ENCODE results near the gene INPP4B.
A peak's percentile ranks its signal among the peaks of the same experiment; 100 is the strongest.

Gene INPP4B

DNA sequence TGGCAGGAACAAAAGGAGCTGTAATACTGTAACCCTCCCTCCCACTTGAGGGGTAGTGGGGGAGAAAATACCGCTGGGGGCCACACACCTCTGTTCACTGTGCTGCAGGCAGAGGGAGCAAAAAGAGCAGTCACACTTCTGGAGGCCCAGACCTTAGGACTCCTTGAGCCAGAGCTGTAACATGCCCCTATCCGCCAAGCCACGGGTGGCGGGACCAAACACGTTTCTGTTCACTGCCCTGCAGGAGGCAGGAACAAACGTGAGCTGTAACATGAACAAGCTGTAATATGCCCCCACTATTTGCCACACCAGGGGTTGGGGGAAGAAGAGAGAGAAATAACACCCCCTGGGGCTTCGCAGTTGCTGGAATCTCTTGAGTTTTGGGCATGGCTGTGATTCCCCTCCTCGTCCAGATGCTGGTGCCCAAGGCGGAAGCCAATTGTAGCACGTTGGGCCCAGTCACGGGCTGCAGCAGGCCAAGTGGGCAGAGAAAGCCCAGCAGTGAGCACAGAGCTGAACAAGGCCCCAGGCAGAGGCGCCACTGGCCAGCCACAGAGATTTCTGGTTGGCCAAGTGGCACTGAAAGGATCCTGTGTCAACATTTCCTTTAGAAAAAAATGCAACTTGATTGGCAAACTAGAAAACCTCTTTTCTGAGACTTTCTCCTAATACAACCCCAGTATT lies 509.7 kb downstream of the INPP4B start:
- Mint-ChIP-seq H3K27ac (peak overlapping the region; percentile 67), H3K36me3 (no peaks in the 10 kb centered on the region), H3K4me3 (no peak overlapping the region), H3K4me1 (peaks cover 13% of the 10 kb centered on the region), H3K9me3 (no peaks in the 10 kb centered on the region)
- no peak for DNase-seq (ENCODE audit: low spot score in 2 of 2)
- no peak for ATAC-seq

GRCh38 chr4:142334931-142335330 lies 511.2 kb downstream of the INPP4B start:
- H3K27ac Mint-ChIP-seq: no peak overlapping the region

DNA sequence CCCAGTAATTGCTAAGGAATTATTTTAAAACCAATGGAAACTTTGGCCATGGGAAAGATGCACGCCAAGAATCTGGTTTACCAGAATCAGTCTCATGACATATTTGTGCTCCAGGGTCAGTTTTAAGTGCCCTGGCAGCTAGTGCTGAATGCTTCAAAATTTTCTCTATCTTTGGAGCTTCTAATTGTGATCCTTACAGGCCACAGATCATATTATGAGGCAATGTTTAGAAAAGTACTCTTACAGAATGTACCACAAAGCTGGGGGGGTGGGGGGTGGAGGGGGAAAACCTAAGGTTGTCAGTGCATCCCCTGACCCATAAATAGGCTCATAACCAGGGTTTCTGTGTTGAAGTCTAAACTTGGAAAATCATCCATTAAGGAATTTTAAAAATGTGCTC lies 514.5 kb downstream of the INPP4B start:
- Mint-ChIP-seq H3K4me3 (no peak overlapping the region), H3K36me3 (no peaks in the 10 kb centered on the region), H3K4me1 (peaks cover 12% of the 10 kb centered on the region), H3K9me3 (no peaks in the 10 kb centered on the region), H3K27ac (no peak overlapping the region)
- no peak for DNase-seq (ENCODE audit: low spot score in 2 of 2)
- ATAC-seq: no peak

More at GRCh38 chr4:142334931-142335330, 511.2 kb downstream of the INPP4B start:
- Mint-ChIP-seq H3K4me1 (peaks cover 13% of the 10 kb centered on the region), H3K9me3 (no peaks in the 10 kb centered on the region), H3K36me3 (no peaks in the 10 kb centered on the region), H3K4me3 (no peak overlapping the region)
- DNase-seq (ENCODE audit: low spot score in 2 of 2): no peak
- ATAC-seq: no peak

- Mint-ChIP-seq H3K9me3 (no peaks in the 10 kb centered on the region), H3K4me1 (peaks cover 12% of the 10 kb centered on the region), H3K36me3 (no peaks in the 10 kb centered on the region), H3K4me3 (no peak overlapping the region), H3K27ac (no peak overlapping the region)
- DNase-seq (ENCODE audit: low spot score in 2 of 2) (no peak), ATAC-seq (no peak)
These were observed 515.0 kb downstream of the INPP4B start for GRCh38 chr4:142331132-142331531.

DNA sequence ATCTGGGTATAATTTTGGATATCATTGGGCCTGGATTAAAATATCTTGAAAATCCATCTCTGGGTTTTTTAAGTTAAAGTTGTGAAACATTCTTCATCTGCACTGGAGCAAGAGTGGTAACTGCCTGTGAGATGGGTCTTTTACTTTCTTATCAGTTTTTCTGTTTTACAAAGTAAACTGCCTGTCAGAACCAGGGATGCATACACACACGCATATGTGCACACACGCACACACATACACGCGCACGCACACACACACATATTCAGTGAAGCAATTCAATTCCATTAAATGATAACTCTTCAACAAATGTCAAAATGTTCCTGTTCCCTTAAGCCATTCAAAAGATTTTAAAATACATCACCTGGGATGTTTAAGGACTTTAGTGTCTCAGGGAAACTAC lies 515.8 kb downstream of the INPP4B start:
- ATAC-seq: no peak
- H3K36me3 Mint-ChIP-seq: no peaks in the 10 kb centered on the region
- H3K4me3 Mint-ChIP-seq: no peak overlapping the region
- H3K27ac Mint-ChIP-seq: no peak overlapping the region
- no peaks in the 10 kb centered on the region for H3K9me3 Mint-ChIP-seq
- no peak for DNase-seq (ENCODE audit: low spot score in 2 of 2)
- H3K4me1 Mint-ChIP-seq: peaks cover 18% of the 10 kb centered on the region

- no peak for ATAC-seq
- H3K4me3 Mint-ChIP-seq: no peak overlapping the region
- peaks cover 28% of the 10 kb centered on the region for H3K4me1 Mint-ChIP-seq
- H3K27ac Mint-ChIP-seq: no peak overlapping the region
- no peaks in the 10 kb centered on the region for H3K36me3 Mint-ChIP-seq
- DNase-seq (ENCODE audit: low spot score in 2 of 2): no peak
- H3K9me3 Mint-ChIP-seq: no peaks in the 10 kb centered on the region
These were observed 516.8 kb downstream of the INPP4B start for GRCh38 chr4:142329313-142329712.

- peaks cover 29% of the 10 kb centered on the region for H3K4me1 Mint-ChIP-seq
- ATAC-seq: no peak
- H3K9me3 Mint-ChIP-seq: no peaks in the 10 kb centered on the region
- H3K4me3 Mint-ChIP-seq: no peak overlapping the region
- H3K27ac Mint-ChIP-seq: no peak overlapping the region
- H3K36me3 Mint-ChIP-seq: no peaks in the 10 kb centered on the region
- DNase-seq (ENCODE audit: low spot score in 2 of 2): no peak
These were observed 519.9 kb downstream of the INPP4B start for GRCh38 chr4:142326181-142326580.

GRCh38 chr4:142324572-142324971 lies 521.5 kb downstream of the INPP4B start:
- Mint-ChIP-seq H3K4me3 (no peak overlapping the region), H3K4me1 (peaks cover 29% of the 10 kb centered on the region), H3K36me3 (no peaks in the 10 kb centered on the region), H3K9me3 (no peaks in the 10 kb centered on the region), H3K27ac (no peak overlapping the region)
- no peak for DNase-seq (ENCODE audit: low spot score in 2 of 2)
- ATAC-seq: peak; percentile 55

DNA sequence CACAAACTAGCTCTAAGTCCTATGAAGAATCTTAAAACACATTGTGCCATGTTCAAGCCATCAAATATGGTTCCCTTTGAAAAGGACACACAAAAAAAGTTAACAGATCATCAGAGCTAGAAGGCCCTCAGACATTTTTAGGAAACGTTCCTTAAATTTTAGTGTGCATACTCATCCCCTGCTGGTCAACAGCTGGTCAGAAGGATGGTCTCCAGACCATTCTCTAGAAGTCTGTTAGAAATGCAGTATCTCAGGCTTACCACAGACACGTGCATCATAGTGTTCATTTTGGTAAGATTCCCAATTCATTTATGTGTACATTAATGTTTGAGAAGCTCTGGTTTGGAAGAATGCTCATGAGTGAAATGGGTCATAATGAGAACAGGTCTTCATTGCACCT lies 523.1 kb downstream of the INPP4B start:
- DNase-seq (ENCODE audit: low spot score in 2 of 2) (no peak), ATAC-seq (no peak)
- H3K4me1 Mint-ChIP-seq: peaks cover 38% of the 10 kb centered on the region
- H3K9me3 Mint-ChIP-seq: no peaks in the 10 kb centered on the region
- H3K27ac Mint-ChIP-seq: no peak overlapping the region
- H3K4me3 Mint-ChIP-seq: no peak overlapping the region
- H3K36me3 Mint-ChIP-seq: no peaks in the 10 kb centered on the region

DNA sequence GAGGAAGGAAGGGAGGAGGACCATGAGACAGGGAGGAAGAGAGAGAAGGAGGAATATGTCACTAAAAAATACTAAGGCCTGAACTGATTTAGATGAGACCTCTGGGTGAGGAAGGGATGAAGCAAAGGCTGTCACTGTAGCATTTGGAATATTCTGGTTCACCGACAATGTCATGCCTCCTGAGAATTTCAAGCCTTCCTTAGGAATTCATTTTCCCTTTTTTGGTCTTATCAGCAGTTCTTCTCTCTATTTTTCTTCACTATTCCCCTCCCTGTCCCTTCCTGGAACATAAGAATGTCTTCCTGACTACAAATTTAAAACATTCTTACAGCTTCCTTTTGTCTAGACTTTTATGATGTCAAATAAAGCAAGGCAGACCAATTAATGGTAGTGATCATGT lies 527.8 kb downstream of the INPP4B start:
- DNase-seq (ENCODE audit: low spot score in 2 of 2) (no peak), ATAC-seq (no peak)
- Mint-ChIP-seq H3K27ac (peak overlapping the region; percentile 1), H3K4me3 (no peak overlapping the region), H3K4me1 (peaks cover 34% of the 10 kb centered on the region), H3K36me3 (peaks cover 12% of the 10 kb centered on the region), H3K9me3 (no peaks in the 10 kb centered on the region)

DNA sequence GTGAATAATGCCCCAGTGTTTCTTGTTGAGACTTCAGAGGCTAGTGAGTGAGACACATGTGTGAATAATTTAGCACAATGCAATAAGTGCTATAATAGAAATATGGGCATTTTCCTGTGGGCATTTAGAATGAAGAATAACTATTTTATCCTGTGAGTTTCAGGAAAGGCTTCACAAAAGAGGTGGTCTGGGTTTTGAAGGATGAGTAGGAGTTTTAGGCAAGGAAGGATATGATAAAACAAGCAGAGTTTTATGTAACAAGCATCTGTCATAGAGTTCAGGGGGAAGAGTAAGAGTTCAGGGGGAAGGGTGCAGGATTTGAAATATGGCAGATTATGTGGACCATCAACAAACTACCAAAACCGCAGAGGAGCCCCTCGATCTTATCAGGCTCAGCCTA lies 529.2 kb downstream of the INPP4B start:
- no peak overlapping the region for H3K27ac Mint-ChIP-seq
- ATAC-seq (no peak), DNase-seq (ENCODE audit: low spot score in 2 of 2) (no peak)
- no peak overlapping the region for H3K4me3 Mint-ChIP-seq
- no peaks in the 10 kb centered on the region for H3K9me3 Mint-ChIP-seq
- peaks cover 41% of the 10 kb centered on the region for H3K4me1 Mint-ChIP-seq
- peaks cover 26% of the 10 kb centered on the region for H3K36me3 Mint-ChIP-seq

GRCh38 chr4:142316025-142316424 lies 530.1 kb downstream of the INPP4B start:
- no peak overlapping the region for H3K4me3 Mint-ChIP-seq
- no peaks in the 10 kb centered on the region for H3K9me3 Mint-ChIP-seq
- peaks cover 41% of the 10 kb centered on the region for H3K4me1 Mint-ChIP-seq
- no peak overlapping the region for H3K27ac Mint-ChIP-seq
- peaks cover 35% of the 10 kb centered on the region for H3K36me3 Mint-ChIP-seq
- DNase-seq (ENCODE audit: low spot score in 2 of 2): no peak
- no peak for ATAC-seq

DNA sequence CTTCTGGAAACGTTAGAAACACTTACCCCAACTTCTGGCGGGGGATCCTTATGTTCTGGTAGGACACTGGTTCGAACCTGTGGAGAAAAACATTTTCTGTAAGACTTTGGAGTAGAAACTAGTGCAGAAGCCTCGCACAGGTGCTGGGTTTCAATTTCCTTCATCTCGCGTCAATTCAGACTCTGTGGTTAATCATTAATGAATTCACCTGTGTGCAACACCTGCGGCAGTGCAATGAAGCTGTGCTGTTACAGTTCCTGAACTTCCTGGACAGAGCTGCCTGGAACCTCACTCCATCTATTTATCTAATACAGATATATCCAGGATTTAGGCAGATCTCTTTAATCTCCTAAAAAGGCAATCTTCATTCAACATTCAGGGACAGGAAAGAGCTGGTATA lies 531.4 kb downstream of the INPP4B start:
- H3K4me1 Mint-ChIP-seq: peaks cover 42% of the 10 kb centered on the region
- H3K36me3 Mint-ChIP-seq: peaks cover 44% of the 10 kb centered on the region
- ATAC-seq (no peak), DNase-seq (ENCODE audit: low spot score in 2 of 2) (no peak)
- H3K27ac Mint-ChIP-seq: no peak overlapping the region
- no peaks in the 10 kb centered on the region for H3K9me3 Mint-ChIP-seq
- H3K4me3 Mint-ChIP-seq: no peak overlapping the region

DNA sequence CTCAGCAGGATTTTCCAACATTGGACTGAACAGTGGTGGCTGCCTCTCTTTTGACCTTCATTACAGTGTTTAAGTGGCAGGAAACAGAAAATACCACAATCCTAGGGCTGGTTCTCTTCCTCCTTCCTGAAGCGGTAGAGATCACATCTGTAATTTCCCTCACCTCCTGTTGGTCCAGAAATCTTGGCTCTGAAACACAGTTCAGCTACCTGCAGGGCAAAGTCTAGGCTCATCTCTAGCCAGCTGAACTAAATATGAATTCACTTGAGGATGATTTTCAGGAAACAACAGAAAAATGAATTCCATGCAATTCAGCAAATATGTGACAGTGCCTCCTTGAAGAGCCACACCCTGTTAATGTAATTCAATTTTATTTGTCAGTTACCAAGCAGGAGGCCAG lies 531.9 kb downstream of the INPP4B start:
- no peak overlapping the region for H3K4me3 Mint-ChIP-seq

DNA sequence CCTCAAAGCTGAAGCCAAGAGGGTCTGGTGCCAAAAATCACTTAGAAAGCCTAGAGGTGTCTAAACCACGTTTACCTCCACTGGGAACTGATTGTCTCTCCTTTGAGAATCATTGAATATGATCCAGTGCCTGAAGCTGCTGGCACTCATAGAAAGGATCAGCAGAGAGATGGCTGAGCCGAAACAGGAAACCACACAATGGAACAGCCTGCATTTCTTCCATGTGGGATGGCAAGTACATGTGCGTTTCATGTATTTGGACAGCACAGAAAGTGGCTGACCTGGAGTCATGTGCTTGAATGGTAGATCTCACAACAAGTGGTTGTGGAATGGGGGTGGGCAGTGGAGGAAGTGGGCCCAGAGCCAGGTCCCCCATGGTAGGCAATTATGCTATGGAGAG lies 533.7 kb downstream of the INPP4B start:
- no peaks in the 10 kb centered on the region for H3K9me3 Mint-ChIP-seq

More for the DNA sequence above, 531.9 kb downstream of the INPP4B start:
- Mint-ChIP-seq H3K27ac (no peak overlapping the region), H3K9me3 (no peaks in the 10 kb centered on the region), H3K4me1 (peaks cover 46% of the 10 kb centered on the region), H3K36me3 (peaks cover 44% of the 10 kb centered on the region)
- ATAC-seq (no peak), DNase-seq (ENCODE audit: low spot score in 2 of 2) (no peak)

DNA sequence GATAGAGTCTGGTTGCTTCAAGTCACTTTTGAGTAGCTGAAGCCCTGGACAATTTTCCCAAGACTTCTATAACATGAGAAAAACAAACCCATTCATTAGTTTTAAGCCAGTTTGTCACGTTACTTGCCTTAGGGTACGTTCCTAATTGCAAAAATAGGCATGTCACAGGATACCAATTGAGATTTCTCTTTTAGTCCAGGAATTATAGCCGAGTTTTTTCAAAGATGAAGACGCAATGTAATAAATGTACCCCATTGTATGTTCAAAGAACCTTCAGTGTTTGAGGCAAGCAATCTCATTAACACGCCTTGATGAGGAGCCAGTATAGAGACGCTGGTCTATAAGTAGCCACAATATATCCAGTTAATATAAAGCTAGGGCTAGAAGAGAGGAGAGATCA lies 534.2 kb downstream of the INPP4B start:
- Mint-ChIP-seq H3K4me1 (peaks cover 28% of the 10 kb centered on the region), H3K27ac (no peak overlapping the region), H3K9me3 (no peaks in the 10 kb centered on the region), H3K36me3 (peaks cover 44% of the 10 kb centered on the region), H3K4me3 (no peak overlapping the region)
- DNase-seq (ENCODE audit: low spot score in 2 of 2) (no peak), ATAC-seq (no peak)

More for the DNA sequence above, 533.7 kb downstream of the INPP4B start:
- Mint-ChIP-seq H3K4me3 (no peak overlapping the region), H3K27ac (no peak overlapping the region), H3K4me1 (peaks cover 32% of the 10 kb centered on the region), H3K36me3 (peaks cover 44% of the 10 kb centered on the region)
- ATAC-seq (no peak), DNase-seq (ENCODE audit: low spot score in 2 of 2) (no peak)

- Mint-ChIP-seq H3K27ac (peak overlapping the region; percentile 39), H3K4me1 (peaks cover 33% of the 10 kb centered on the region), H3K9me3 (no peaks in the 10 kb centered on the region), H3K36me3 (peaks cover 62% of the 10 kb centered on the region), H3K4me3 (no peak overlapping the region)
- DNase-seq (ENCODE audit: low spot score in 2 of 2): no peak
- ATAC-seq: no peak
These were observed 536.3 kb downstream of the INPP4B start for GRCh38 chr4:142309772-142310171.
